Measurements from ENCODE around the gene RASA1.

The RASA1 gene

DNA sequence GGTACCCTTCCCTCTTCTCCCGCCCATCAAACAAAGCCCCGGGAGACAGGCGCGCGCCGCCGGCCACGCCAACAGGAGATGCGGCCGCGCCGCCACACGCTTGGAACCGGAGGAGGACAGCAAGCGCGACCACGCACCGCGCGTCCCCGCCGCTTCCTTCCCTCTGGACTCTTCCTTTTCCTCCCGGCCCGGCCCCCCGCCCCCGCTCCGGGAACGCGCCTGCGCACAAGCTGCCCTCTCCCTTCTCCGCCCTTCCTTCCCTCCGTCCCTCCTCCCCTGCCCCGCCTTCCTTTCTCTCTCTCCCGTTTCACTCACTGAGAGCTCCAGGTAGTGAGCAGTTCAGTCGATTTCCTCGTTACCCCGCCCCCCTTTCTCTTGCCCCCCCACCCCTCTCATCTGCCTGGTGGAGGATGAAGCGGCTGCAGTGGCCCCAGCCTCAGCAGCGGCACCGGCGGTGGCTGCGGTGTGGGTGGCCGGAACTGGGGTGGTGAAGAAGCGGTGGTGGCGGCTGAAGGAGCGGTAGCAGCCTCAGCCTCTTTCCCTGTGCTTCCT lies at the start of gene RASA1:
Gene RASA1, plus strand, starts transcription at position 310 of the 552 bp plus-strand sequence. CDS start 569 bp downstream, outside the sequence.
- TF ChIP-seq, protein P1, sequence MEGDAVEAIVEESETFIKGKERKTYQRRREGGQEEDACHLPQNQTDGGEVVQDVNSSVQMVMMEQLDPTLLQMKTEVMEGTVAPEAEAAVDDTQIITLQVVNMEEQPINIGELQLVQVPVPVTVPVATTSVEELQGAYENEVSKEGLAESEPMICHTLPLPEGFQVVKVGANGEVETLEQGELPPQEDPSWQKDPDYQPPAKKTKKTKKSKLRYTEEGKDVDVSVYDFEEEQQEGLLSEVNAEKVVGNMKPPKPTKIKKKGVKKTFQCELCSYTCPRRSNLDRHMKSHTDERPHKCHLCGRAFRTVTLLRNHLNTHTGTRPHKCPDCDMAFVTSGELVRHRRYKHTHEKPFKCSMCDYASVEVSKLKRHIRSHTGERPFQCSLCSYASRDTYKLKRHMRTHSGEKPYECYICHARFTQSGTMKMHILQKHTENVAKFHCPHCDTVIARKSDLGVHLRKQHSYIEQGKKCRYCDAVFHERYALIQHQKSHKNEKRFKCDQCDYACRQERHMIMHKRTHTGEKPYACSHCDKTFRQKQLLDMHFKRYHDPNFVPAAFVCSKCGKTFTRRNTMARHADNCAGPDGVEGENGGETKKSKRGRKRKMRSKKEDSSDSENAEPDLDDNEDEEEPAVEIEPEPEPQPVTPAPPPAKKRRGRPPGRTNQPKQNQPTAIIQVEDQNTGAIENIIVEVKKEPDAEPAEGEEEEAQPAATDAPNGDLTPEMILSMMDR (IDR thresholded peaks at IDR 0.05; ENCODE audit: low read depth, low read length, missing control alignments) = no peak
- in situ Hi-C loops (cut with HindIII; ENCODE audit: low sequenced_read_pairs) = no loop called here
- peak within 1 kb of the TSS; percentile 93 for H3K4me3 ChIP-seq (ENCODE audit: low read depth, low read length)
- DNase-seq (ENCODE audit: low read depth) = peak; percentile 77

DNA sequence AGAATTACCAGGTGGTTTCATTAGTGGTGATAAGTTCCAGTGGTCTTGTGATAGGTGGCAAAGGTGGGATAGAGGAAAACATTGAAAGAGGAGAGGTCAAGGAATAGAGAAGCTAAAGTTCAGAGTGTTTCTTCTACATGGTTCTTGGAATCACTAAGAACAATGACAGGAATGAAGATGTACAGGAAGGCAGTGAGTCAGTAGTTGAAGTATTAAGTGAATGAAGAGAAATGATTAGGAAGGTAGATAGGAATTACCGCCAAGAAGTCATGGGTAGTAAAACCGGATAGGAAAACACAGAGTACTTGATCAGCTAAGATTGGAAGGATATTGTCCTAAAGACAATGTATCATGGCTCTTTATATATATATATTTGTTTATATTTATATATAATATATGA lies 37.9 kb upstream of the RASA1 start:
- in situ Hi-C loops (cut with HindIII; ENCODE audit: low sequenced_read_pairs) = no loop called here
- no peak for DNase-seq (ENCODE audit: low read depth)
- TF ChIP-seq, protein P1 (IDR thresholded peaks at IDR 0.05; ENCODE audit: low read depth, low read length, missing control alignments) = no peak
- no peak overlapping the region for H3K4me3 ChIP-seq (ENCODE audit: low read depth, low read length)

DNA sequence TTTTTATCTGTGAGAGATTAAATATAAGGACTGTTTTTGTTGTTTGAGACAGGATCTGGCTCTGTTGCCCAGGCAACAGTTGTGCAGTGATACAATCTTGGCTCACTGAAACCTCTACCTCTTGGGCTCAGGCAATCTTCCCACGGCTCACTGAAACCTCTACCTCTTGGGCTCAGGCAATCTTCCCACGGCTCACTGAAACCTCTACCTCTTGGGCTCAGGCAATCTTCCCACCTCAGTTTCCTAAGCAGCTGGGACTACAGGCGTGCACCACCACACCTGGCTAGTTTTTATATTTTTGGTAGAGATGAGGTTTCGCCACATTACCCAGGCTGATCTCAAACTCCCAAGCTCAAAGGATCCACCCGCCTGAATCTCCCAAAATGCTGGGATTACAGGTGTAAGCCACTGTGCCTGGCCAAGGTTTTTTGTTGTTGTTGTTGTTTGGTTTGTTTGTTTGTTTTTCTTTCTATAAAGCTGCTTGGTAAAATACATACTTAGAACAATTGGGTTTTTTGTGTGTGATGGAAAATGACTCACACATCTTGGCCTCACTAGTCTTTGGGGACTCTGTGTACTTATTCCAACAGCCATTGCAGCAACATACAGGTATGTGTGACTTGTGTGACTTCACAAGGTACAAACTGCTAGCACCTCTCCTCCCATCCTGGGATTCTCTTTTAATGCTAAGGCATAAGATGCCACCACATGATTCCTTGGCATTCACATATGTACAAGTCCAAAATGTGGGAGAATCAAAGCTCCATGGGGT lies 36.5 kb upstream of the RASA1 start:
- no peak overlapping the region for H3K4me3 ChIP-seq (ENCODE audit: low read depth, low read length)
- in situ Hi-C loops (cut with HindIII; ENCODE audit: low sequenced_read_pairs) = no loop called here
- TF ChIP-seq, protein P1 (IDR thresholded peaks at IDR 0.05; ENCODE audit: low read depth, low read length, missing control alignments) = no peak
- no peak for DNase-seq (ENCODE audit: low read depth)

DNA sequence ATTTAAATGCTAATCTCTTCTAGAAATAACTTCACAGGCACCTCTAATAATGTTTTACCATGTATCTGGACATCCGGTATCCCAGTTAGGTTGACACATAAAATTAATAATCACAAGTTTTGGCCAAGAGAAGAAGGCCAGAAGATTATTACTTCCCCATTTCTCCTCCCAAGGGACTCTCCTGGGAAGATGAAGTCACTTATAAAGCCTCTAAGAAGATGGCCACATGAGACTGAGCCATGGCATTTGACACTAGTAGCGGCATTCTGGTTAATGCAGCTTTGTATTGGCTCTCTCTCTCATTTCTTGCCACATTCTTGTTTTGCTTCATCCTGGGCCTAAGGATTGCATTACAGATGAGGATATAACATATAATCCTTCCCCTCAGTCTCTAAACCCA lies 34.5 kb upstream of the RASA1 start:
- H3K4me3 ChIP-seq (ENCODE audit: low read depth, low read length) = no peak overlapping the region
- in situ Hi-C loops (cut with HindIII; ENCODE audit: low sequenced_read_pairs) = no loop called here
- DNase-seq (ENCODE audit: low read depth) = no peak
- TF ChIP-seq, protein P1 (IDR thresholded peaks at IDR 0.05; ENCODE audit: low read depth, low read length, missing control alignments) = no peak

DNA sequence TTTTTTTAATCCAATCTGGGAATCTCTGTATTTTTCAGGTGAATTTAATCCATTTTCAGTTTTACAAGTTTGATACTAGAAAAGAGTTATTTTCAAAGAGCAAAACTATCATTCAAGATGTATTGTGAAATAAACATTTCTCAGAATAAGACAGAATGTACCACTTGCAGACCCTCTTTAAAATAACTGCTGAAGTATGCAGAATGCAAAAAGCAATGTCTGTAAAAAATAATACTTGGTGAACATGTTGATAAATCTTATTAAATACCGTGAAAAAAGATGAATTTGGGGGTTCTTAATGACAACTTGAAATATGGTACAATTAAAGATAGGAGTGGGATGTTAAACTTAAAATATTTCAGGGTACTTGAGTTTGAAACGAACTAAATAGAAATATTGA lies 26.1 kb upstream of the RASA1 start:
- TF ChIP-seq, protein P1 (IDR thresholded peaks at IDR 0.05; ENCODE audit: low read depth, low read length, missing control alignments) = no peak
- DNase-seq (ENCODE audit: low read depth) = no peak
- in situ Hi-C loops (cut with HindIII; ENCODE audit: low sequenced_read_pairs) = no loop called here
- H3K4me3 ChIP-seq (ENCODE audit: low read depth, low read length) = no peak overlapping the region

DNA sequence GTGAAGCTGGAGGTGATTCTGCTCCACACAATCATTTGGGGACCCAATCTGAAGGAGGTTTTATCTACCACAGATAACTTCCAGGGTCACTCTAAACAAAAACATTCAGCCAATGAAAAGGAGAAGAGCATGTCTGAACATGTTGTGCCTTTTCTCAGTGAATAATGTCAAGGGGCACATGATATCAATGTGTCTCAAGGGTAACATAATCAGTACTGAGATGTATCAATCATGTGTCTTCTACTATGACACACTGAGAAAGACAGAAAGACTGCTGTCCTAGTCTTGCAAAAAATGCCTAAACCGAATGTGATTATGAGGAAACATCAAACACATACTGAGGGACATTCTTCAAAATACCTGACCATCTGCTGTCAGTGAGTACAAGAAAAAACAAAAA lies 25.4 kb upstream of the RASA1 start:
- in situ Hi-C loops (cut with HindIII; ENCODE audit: low sequenced_read_pairs) = no loop called here
- DNase-seq (ENCODE audit: low read depth) = no peak
- H3K4me3 ChIP-seq (ENCODE audit: low read depth, low read length) = no peak overlapping the region
- TF ChIP-seq, protein P1 (IDR thresholded peaks at IDR 0.05; ENCODE audit: low read depth, low read length, missing control alignments) = no peak

All from astrocyte of the cerebellum (primary cell).